ENCODE results near the gene BCL2L1.

The BCL2L1 gene

GRCh38 chr20:31694842-31695593 is 27.6 kb downstream of the BCL2L1 start:
- Histone ChIP-seq H3K36me3 (ENCODE audit: control insufficient read depth, insufficient read depth, low read length) (no peaks in the 10 kb centered on the region), H3K4me2 (ENCODE audit: low read length) (no peak overlapping the region), H4K5ac (ENCODE audit: low read length) (no peak overlapping the region), H3K27ac (ENCODE audit: low read depth, low read length) (peak overlapping the region; percentile 23), H3K56ac (ENCODE audit: low read length) (peak overlapping the region; percentile 54), H3K4me1 (ENCODE audit: control insufficient read depth, low read depth, low read length) (peaks cover 12% of the 10 kb centered on the region), H4K8ac (ENCODE audit: low read depth, low read length) (no peak overlapping the region), H2BK5ac (ENCODE audit: low read length) (peak overlapping the region; percentile 65), H3K27me3 (ENCODE audit: insufficient read depth, low read length, poor library complexity) (no peaks in the 10 kb centered on the region), H2BK15ac (replicated peaks; ENCODE audit: low read depth) (no peak overlapping the region), H3K9ac (ENCODE audit: low read length) (no peak overlapping the region), H3K79me2 (ENCODE audit: control insufficient read depth, insufficient read depth, low read length) (no peaks in the 10 kb centered on the region), H3K4ac (ENCODE audit: low read depth, low read length) (peak overlapping the region; percentile 20), H2BK120ac (ENCODE audit: low read depth, low read length) (peak overlapping the region; percentile 32), H3K4me3 (ENCODE audit: low read length) (no peak overlapping the region), H3K18ac (ENCODE audit: low read length) (peak overlapping the region; percentile 24), H2AK5ac (ENCODE audit: low read length) (peak overlapping the region; percentile 76), H3K23ac (ENCODE audit: low read length) (no peak overlapping the region), H3K79me1 (ENCODE audit: low read length) (peaks cover 6% of the 10 kb centered on the region)
- DNase-seq: no peak
- WGBS (ENCODE audit: extremely low coverage, insufficient coverage, low lambda C conversion rate): no CpG with 5 or more reads among the region's 5 CpGs

GRCh38 chr20:31693987-31694661 is 28.5 kb downstream of the BCL2L1 start:
- no peak overlapping the region for H3K9ac ChIP-seq (ENCODE audit: low read length)
- H3K36me3 ChIP-seq (ENCODE audit: control insufficient read depth, insufficient read depth, low read length): no peaks in the 10 kb centered on the region
- H3K23ac ChIP-seq (ENCODE audit: low read length): no peak overlapping the region
- no peaks in the 10 kb centered on the region for H3K79me2 ChIP-seq (ENCODE audit: control insufficient read depth, insufficient read depth, low read length)
- H3K27ac ChIP-seq (ENCODE audit: low read depth, low read length): peak overlapping the region; percentile 52
- no peaks in the 10 kb centered on the region for H3K27me3 ChIP-seq (ENCODE audit: insufficient read depth, low read length, poor library complexity)
- H3K18ac ChIP-seq (ENCODE audit: low read length): no peak overlapping the region
- H2BK5ac ChIP-seq (ENCODE audit: low read length): peak overlapping the region; percentile 65
- H3K4me2 ChIP-seq (ENCODE audit: low read length): no peak overlapping the region
- H3K79me1 ChIP-seq (ENCODE audit: low read length): peaks cover 6% of the 10 kb centered on the region
- no peak overlapping the region for H3K4me3 ChIP-seq (ENCODE audit: low read length)
- H3K4me1 ChIP-seq (ENCODE audit: control insufficient read depth, low read depth, low read length): peaks cover 12% of the 10 kb centered on the region
- peak overlapping the region; percentile 47 for H3K56ac ChIP-seq (ENCODE audit: low read length)
- no peak overlapping the region for H4K5ac ChIP-seq (ENCODE audit: low read length)
- H2BK15ac ChIP-seq (replicated peaks; ENCODE audit: low read depth): no peak overlapping the region
- H3K4ac ChIP-seq (ENCODE audit: low read depth, low read length): no peak overlapping the region
- DNase-seq: peak; percentile 62
- H2AK5ac ChIP-seq (ENCODE audit: low read length): no peak overlapping the region
- no peak overlapping the region for H4K8ac ChIP-seq (ENCODE audit: low read depth, low read length)
- no CpG with 5 or more reads among the region's 4 CpGs for WGBS (ENCODE audit: extremely low coverage, insufficient coverage, low lambda C conversion rate)
- H2BK120ac ChIP-seq (ENCODE audit: low read depth, low read length): no peak overlapping the region

- H4K5ac ChIP-seq (ENCODE audit: low read length): no peak overlapping the region
- peaks cover 12% of the 10 kb centered on the region for H3K4me1 ChIP-seq (ENCODE audit: control insufficient read depth, low read depth, low read length)
- H3K56ac ChIP-seq (ENCODE audit: low read length): no peak overlapping the region
- H2BK5ac ChIP-seq (ENCODE audit: low read length): no peak overlapping the region
- H3K27ac ChIP-seq (ENCODE audit: low read depth, low read length): no peak overlapping the region
- H3K4me3 ChIP-seq (ENCODE audit: low read length): no peak overlapping the region
- H2AK5ac ChIP-seq (ENCODE audit: low read length): no peak overlapping the region
- peak overlapping the region; percentile 61 for H3K18ac ChIP-seq (ENCODE audit: low read length)
- no peak overlapping the region for H3K4ac ChIP-seq (ENCODE audit: low read depth, low read length)
- no peak overlapping the region for H3K4me2 ChIP-seq (ENCODE audit: low read length)
- DNase-seq: no peak
- no peaks in the 10 kb centered on the region for H3K36me3 ChIP-seq (ENCODE audit: control insufficient read depth, insufficient read depth, low read length)
- no peak overlapping the region for H2BK15ac ChIP-seq (replicated peaks; ENCODE audit: low read depth)
- H4K8ac ChIP-seq (ENCODE audit: low read depth, low read length): no peak overlapping the region
- no peaks in the 10 kb centered on the region for H3K79me2 ChIP-seq (ENCODE audit: control insufficient read depth, insufficient read depth, low read length)
- H3K9ac ChIP-seq (ENCODE audit: low read length): no peak overlapping the region
- no CpG with 5 or more reads among the region's 6 CpGs for WGBS (ENCODE audit: extremely low coverage, insufficient coverage, low lambda C conversion rate)
- peaks cover 6% of the 10 kb centered on the region for H3K79me1 ChIP-seq (ENCODE audit: low read length)
- H3K27me3 ChIP-seq (ENCODE audit: insufficient read depth, low read length, poor library complexity): no peaks in the 10 kb centered on the region
- no peak overlapping the region for H3K23ac ChIP-seq (ENCODE audit: low read length)
- no peak overlapping the region for H2BK120ac ChIP-seq (ENCODE audit: low read depth, low read length)
Observed at GRCh38 chr20:31693402-31693801, 29.3 kb downstream of the BCL2L1 start.

- Histone ChIP-seq H3K36me3 (ENCODE audit: control insufficient read depth, insufficient read depth, low read length) (no peaks in the 10 kb centered on the region), H2BK5ac (ENCODE audit: low read length) (no peak overlapping the region), H3K23ac (ENCODE audit: low read length) (no peak overlapping the region), H2AK5ac (ENCODE audit: low read length) (no peak overlapping the region), H4K8ac (ENCODE audit: low read depth, low read length) (no peak overlapping the region), H3K79me1 (ENCODE audit: low read length) (peaks cover 6% of the 10 kb centered on the region), H3K27me3 (ENCODE audit: insufficient read depth, low read length, poor library complexity) (no peaks in the 10 kb centered on the region), H3K9ac (ENCODE audit: low read length) (no peak overlapping the region), H3K4ac (ENCODE audit: low read depth, low read length) (no peak overlapping the region), H3K27ac (ENCODE audit: low read depth, low read length) (peak overlapping the region; percentile 9), H3K56ac (ENCODE audit: low read length) (no peak overlapping the region), H3K79me2 (ENCODE audit: control insufficient read depth, insufficient read depth, low read length) (no peaks in the 10 kb centered on the region), H3K4me1 (ENCODE audit: control insufficient read depth, low read depth, low read length) (peaks cover 12% of the 10 kb centered on the region), H4K5ac (ENCODE audit: low read length) (no peak overlapping the region), H3K4me3 (ENCODE audit: low read length) (no peak overlapping the region), H2BK120ac (ENCODE audit: low read depth, low read length) (no peak overlapping the region), H2BK15ac (replicated peaks; ENCODE audit: low read depth) (no peak overlapping the region), H3K4me2 (ENCODE audit: low read length) (no peak overlapping the region), H3K18ac (ENCODE audit: low read length) (no peak overlapping the region)
- WGBS (ENCODE audit: extremely low coverage, insufficient coverage, low lambda C conversion rate): no CpG with 5 or more reads among the region's 1 CpG
- DNase-seq: peak; percentile 43
Observed at GRCh38 chr20:31691646-31692275, 30.9 kb downstream of the BCL2L1 start.

- Histone ChIP-seq H3K27me3 (ENCODE audit: insufficient read depth, low read length, poor library complexity) (no peaks in the 10 kb centered on the region), H2AK5ac (ENCODE audit: low read length) (no peak overlapping the region), H3K18ac (ENCODE audit: low read length) (no peak overlapping the region), H3K79me1 (ENCODE audit: low read length) (peaks cover 2% of the 10 kb centered on the region), H3K4me1 (ENCODE audit: control insufficient read depth, low read depth, low read length) (peaks cover 11% of the 10 kb centered on the region), H2BK120ac (ENCODE audit: low read depth, low read length) (no peak overlapping the region), H4K8ac (ENCODE audit: low read depth, low read length) (no peak overlapping the region), H3K4ac (ENCODE audit: low read depth, low read length) (no peak overlapping the region), H3K4me3 (ENCODE audit: low read length) (no peak overlapping the region), H3K36me3 (ENCODE audit: control insufficient read depth, insufficient read depth, low read length) (no peaks in the 10 kb centered on the region), H3K4me2 (ENCODE audit: low read length) (no peak overlapping the region), H2BK15ac (replicated peaks; ENCODE audit: low read depth) (no peak overlapping the region), H3K9ac (ENCODE audit: low read length) (no peak overlapping the region), H4K5ac (ENCODE audit: low read length) (no peak overlapping the region), H3K23ac (ENCODE audit: low read length) (no peak overlapping the region), H2BK5ac (ENCODE audit: low read length) (no peak overlapping the region), H3K27ac (ENCODE audit: low read depth, low read length) (no peak overlapping the region), H3K56ac (ENCODE audit: low read length) (no peak overlapping the region), H3K79me2 (ENCODE audit: control insufficient read depth, insufficient read depth, low read length) (no peaks in the 10 kb centered on the region)
- no peak for DNase-seq
- WGBS (ENCODE audit: extremely low coverage, insufficient coverage, low lambda C conversion rate): no CpG with 5 or more reads among the region's 3 CpGs
Observed at GRCh38 chr20:31690124-31690666, 32.5 kb downstream of the BCL2L1 start.

Measured in mesendoderm (in vitro differentiated cells).